HepG2 (cell line): ENCODE results near the gene CSNK2A1. TPM values are rescaled to one million over a fixed set of nuclear protein-coding genes. Genes with fewer than 3 reads are reported as not detected.

Experiments used
- ATAC-seq: fragments of 200-7000 bp; cut with Tn5 transposase; 3 replicates; pipeline ENCODE4 v1.9.1; 2020; ENCODE audit warnings: mild to moderate bottlenecking, moderate library complexity
- BruUV-seq: library from RNA; stranded (reverse); fragments of 400-500 nt; replicated peaks from 2 replicates; lab custom pipeline; 2021; lab: Mats Ljungman, UMichigan
- CTCF ChIA-PET: fragments of 300-600 bp; formaldehyde crosslinking; extraction: SDS; loops from one replicate; lab custom pipeline; 2021; ENCODE audit warnings: low total read pairs, inconsistent platforms, low intra/inter-chr PET ratio; lab: Yijun Ruan, JAX
- POLR2A ChIA-PET: fragments of 350-600 bp; sonication (Branson Sonifier 250); formaldehyde crosslinking; loops from one replicate; lab custom pipeline; 2020; ENCODE audit warnings: antibody characterized with exemption, inconsistent platforms; lab: Yijun Ruan, JAX
- DNase-seq: peaks from one replicate; pipeline ENCODE4 v3.0.0-alpha.2; 2015; ENCODE audit warnings: low spot score
- FAIRE-seq: peaks from 3 replicates; lab custom pipeline; 2011; peaks lifted over from hg19 to GRCh38; lab: Jason Lieb, UNC
- H2AFZ ChIP-seq: one replicate; pipeline ENCODE4 v1.6.1; 2011; ENCODE audit warnings: low read length, inconsistent platforms
- H3K27ac ChIP-seq: fragments of 300-600 bp; 3 replicates; pipeline ENCODE4 v1.8.0; 2011; ENCODE audit warnings: mixed run types, mild to moderate bottlenecking, mixed read lengths, low read length, inconsistent platforms; ENCODE audit not compliant: insufficient read depth; ENCODE audit errors: extremely low read length
- H3K27me3 ChIP-seq, 2 experiments: fragments of 200-600 bp in 1 of 2; 2 replicates in 1 of 2; 3 replicates in 1 of 2; pipeline versions ENCODE4 v1.6.0 to v1.8.0; 2011; ENCODE audit warnings: low read length in 2 of 2, mild to moderate bottlenecking in 2 of 2, moderate library complexity in 2 of 2, inconsistent platforms in 1 of 2; ENCODE audit not compliant: insufficient read depth in 2 of 2, control insufficient read depth in 1 of 2
- H3K36me3 ChIP-seq, 2 experiments: fragments of 200-600 bp in 1 of 2; replicated peaks in 1 of 2; 2 replicates in 1 of 2; 3 replicates in 1 of 2; pipeline versions ENCODE4 v1.5.1 to v1.8.0; 2011; ENCODE audit warnings: low read length in 2 of 2, inconsistent platforms in 1 of 2; ENCODE audit not compliant: insufficient read depth in 2 of 2, control insufficient read depth in 1 of 2
- H3K4me1 ChIP-seq: 2 replicates; pipeline ENCODE4 v1.5.1; 2012; ENCODE audit warnings: low read length, inconsistent platforms; ENCODE audit not compliant: insufficient read depth
- H3K4me2 ChIP-seq: 2 replicates; pipeline ENCODE4 v1.6.0; 2011; ENCODE audit warnings: low read depth, low read length, inconsistent platforms
- H3K4me3 ChIP-seq, 3 experiments: fragments of 200-600 bp in 1 of 3; sonication (generic), shearing (Covaris generic) in 1 of 3; replicated peaks in 1 of 3; 2 replicates each; pipeline ENCODE4 v1.5.1; 2011 to 2016; ENCODE audit warnings: low read length in 3 of 3, inconsistent platforms in 2 of 3, low read depth in 2 of 3, mild to moderate bottlenecking in 2 of 3, control low read depth in 1 of 3, mixed read lengths in 1 of 3; ENCODE audit not compliant: insufficient read depth in 1 of 3
- H3K79me2 ChIP-seq: one replicate; pipeline ENCODE4 v1.6.1; 2011; ENCODE audit warnings: low read length, inconsistent platforms; ENCODE audit not compliant: insufficient read depth
- H3K9ac ChIP-seq: 2 replicates; pipeline ENCODE4 v1.6.0; 2011; ENCODE audit warnings: mild to moderate bottlenecking, low read depth, low read length, inconsistent platforms; ENCODE audit not compliant: insufficient read depth
- H3K9me3 ChIP-seq: 2 replicates; pipeline ENCODE4 v1.5.1; 2012; ENCODE audit warnings: mild to moderate bottlenecking, low read length
- H4K20me1 ChIP-seq: 2 replicates; pipeline ENCODE4 v1.6.0; 2011; ENCODE audit warnings: inconsistent platforms, mild to moderate bottlenecking, low read length, moderate library complexity; ENCODE audit not compliant: insufficient read depth
- FOSL1 ChIP-seq: sonication (generic); formaldehyde crosslinking; IDR thresholded peaks from 2 replicates; pipeline ENCODE4 v1.9.0; 2021; ENCODE audit warnings: missing genetic modification reagents, borderline replicate concordance
- HMG20A ChIP-seq: IDR thresholded peaks from 2 replicates; pipeline ENCODE4 v1.6.1; 2016; ENCODE audit warnings: borderline replicate concordance
- KDM6A ChIP-seq: IDR thresholded peaks from 2 replicates; pipeline ENCODE4 v1.6.1; 2016; ENCODE audit warnings: low read depth
- MEIS1 ChIP-seq: sonication (generic); formaldehyde crosslinking; IDR thresholded peaks from 2 replicates; pipeline ENCODE4 v1.9.0; 2021; ENCODE audit warnings: mild to moderate bottlenecking, missing genetic modification reagents, moderate library complexity, borderline replicate concordance
- MXD4 ChIP-seq: IDR thresholded peaks from 2 replicates; pipeline ENCODE4 v1.6.1; 2016; ENCODE audit warnings: mild to moderate bottlenecking, missing biosample characterization, missing genetic modification reagents
- RBAK ChIP-seq: sonication (generic); formaldehyde crosslinking; IDR thresholded peaks from 2 replicates; pipeline ENCODE4 v1.5.1; 2020; ENCODE audit warnings: mild to moderate bottlenecking, missing genetic modification reagents
- SMAD1 ChIP-seq: sonication (generic); formaldehyde crosslinking; IDR thresholded peaks from 2 replicates; pipeline ENCODE4 v1.4.0; 2020; ENCODE audit warnings: missing genetic modification reagents, low read depth, mild to moderate bottlenecking, borderline replicate concordance
- TCF7L2 ChIP-seq: IDR thresholded peaks from 2 replicates; pipeline ENCODE4 v1.6.1; 2011; ENCODE audit warnings: mild to moderate bottlenecking, low read depth, low read length, moderate library complexity
- TMF1 ChIP-seq: sonication (generic); formaldehyde crosslinking; IDR thresholded peaks from 2 replicates; pipeline ENCODE4 v1.8.1; 2022; ENCODE audit warnings: low read depth, missing genetic modification reagents
- ZFY ChIP-seq: sonication (generic); formaldehyde crosslinking; IDR thresholded peaks from 2 replicates; pipeline ENCODE4 v1.4.0; 2020; ENCODE audit warnings: missing genetic modification reagents
- ZNF3 ChIP-seq: IDR thresholded peaks from 2 replicates; pipeline ENCODE4 v1.7.0; 2017; ENCODE audit warnings: inconsistent platforms
- ZNF34 ChIP-seq: sonication (generic); formaldehyde crosslinking; IDR thresholded peaks from 2 replicates; pipeline ENCODE4 v1.4.0; 2020; ENCODE audit warnings: mild to moderate bottlenecking, missing genetic modification reagents, borderline replicate concordance
- ZNF451 ChIP-seq: sonication (generic); formaldehyde crosslinking; IDR thresholded peaks from 2 replicates; pipeline ENCODE4 v1.5.0; 2020; ENCODE audit warnings: mild to moderate bottlenecking, missing genetic modification reagents
- ZNF468 ChIP-seq: sonication (generic); formaldehyde crosslinking; IDR thresholded peaks from 2 replicates; pipeline ENCODE4 v1.8.0; 2022; ENCODE audit warnings: mild to moderate bottlenecking, moderate library complexity, missing genetic modification reagents
- ZNF605 ChIP-seq: sonication (generic); formaldehyde crosslinking; IDR thresholded peaks from 2 replicates; pipeline ENCODE4 v1.8.0; 2022; ENCODE audit warnings: mild to moderate bottlenecking, missing genetic modification reagents
- WGBS: methylation state at CpG from one replicate; pipeline ENCODE4 v1.1.6; 2017; ENCODE audit warnings: low lambda C conversion rate; 5-methylcytosine and 5-hydroxymethylcytosine counted together
- in situ Hi-C: cut with HindIII; loops from 2 replicates; pipeline ENCODE4 v1.10.0; 2017; ENCODE audit warnings: low pct_unique_long_range_greater_than_20kb; ENCODE audit not compliant: extremely low pct_ligation_motif_present
- intact Hi-C: fragments of 100-400 bp; cut with micrococcal nuclease; formaldehyde crosslinking; loops from one replicate; pipeline ENCODE4 v1.10.0; 2022; ENCODE audit not compliant: unreplicated experiment
- polyA plus RNA-seq, 8 experiments: library from polyadenylated mRNA; depleted of rRNA in 3 of 8; stranded (reverse) in 7 of 8; unstranded in 1 of 8; fragments of >200 nt; fragmentation: Illumina TruSeq in 4 of 8; extraction: Trizol in 4 of 8; gene quantifications; 2 replicates each; pipeline versions ENCODE4 v1.2.1 to v1.2.3, GENCODE V29; 2011 to 2016; ENCODE audit warnings: low read depth in 4 of 8, missing spikeins in 1 of 8, mixed read lengths in 1 of 8; ENCODE audit not compliant: insufficient read depth in 1 of 8
- total RNA-seq, 5 experiments: library from RNA; depleted of rRNA; stranded (reverse); fragments of >200 nt; fragmentation: Illumina TruSeq; extraction: Trizol; gene quantifications; 2 replicates each; pipeline ENCODE4 v1.2.3, GENCODE V29; 2016; ENCODE audit warnings: low read depth in 1 of 5
- TF ChIP-seq, protein P1 (sequence below): sonication (generic); formaldehyde crosslinking; IDR thresholded peaks from 2 replicates; pipeline ENCODE4 v1.5.1; 2020; ENCODE audit warnings: missing genetic modification reagents, mild to moderate bottlenecking, borderline replicate concordance
- TF ChIP-seq, protein P2 (sequence below): sonication (generic); formaldehyde crosslinking; IDR thresholded peaks from 2 replicates; pipeline ENCODE4 v1.4.0; 2020; ENCODE audit warnings: mild to moderate bottlenecking, missing genetic modification reagents
- TF ChIP-seq, protein P3 (sequence below): sonication (generic); formaldehyde crosslinking; conservative IDR thresholded peaks from 2 replicates; pipeline ENCODE4 v1.4.0; 2020; ENCODE audit warnings: missing genetic modification reagents

CSNK2A1 gene
- total and polyA plus RNA-seq, 2 of the 13 experiments (the other 11 are each of a cell fraction or from before 2014, with no cell fraction given), result 153 to 231 TPM

DNA sequence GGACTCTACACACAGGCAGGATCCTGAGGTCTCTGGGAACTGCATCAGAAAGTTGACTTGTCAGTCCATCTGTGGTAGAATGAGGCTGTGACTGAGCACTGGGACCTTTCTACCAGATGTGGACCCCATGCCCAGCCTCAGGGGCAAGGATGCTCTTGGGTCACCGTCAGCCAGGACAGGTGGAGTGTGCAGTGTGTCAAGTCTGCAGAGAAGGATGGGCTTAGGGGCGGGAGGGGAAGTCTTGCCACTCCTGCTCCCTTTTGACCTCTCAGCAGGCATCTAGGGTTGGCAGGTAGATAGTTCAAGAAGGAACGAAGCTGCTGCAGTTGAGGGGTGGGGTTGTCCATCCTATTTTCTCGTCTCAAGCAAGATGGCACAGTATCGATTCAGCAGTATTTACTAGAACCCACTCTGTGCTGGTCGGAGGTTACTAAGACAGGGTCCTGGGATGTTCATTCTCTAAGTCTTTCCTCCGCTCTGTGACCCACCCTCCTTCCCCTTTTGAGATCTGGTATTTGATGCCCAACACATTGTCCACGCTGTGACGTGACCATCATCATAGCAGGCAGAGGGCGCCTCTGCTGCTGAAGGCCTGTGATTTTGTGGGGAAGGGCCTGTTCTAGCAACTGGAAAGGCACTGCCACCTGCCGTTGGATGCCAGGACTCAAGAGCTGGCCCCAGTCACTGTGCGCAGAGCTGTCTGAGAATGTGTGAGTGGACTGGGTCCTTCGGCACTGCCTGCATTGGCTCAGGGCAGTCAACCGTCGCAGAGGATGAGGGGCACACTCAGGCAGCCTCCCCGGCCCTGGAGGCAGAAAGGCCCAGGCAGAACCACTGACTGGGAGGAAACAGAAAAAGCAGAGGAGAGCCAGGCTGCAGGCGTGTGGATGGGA, 112.3 kb downstream of the CSNK2A1 start:
- POLR2A ChIA-PET, result interaction anchor here (0.6 to 5.7 kb wide), 25 partner anchors 9 to 85 kb away, joined by 3 to 61 read pairs (median 5); partner anchors contain the start of genes NRSN2, RBCK1 and TRIB3
- 0 out of 2 replicates have a peak, but pooled peaks cover 7% of the 10 kb centered on the region for H3K4me1 ChIP-seq
- no peak overlapping the region for H3K4me3 ChIP-seq
- no peak overlapping the region for H3K4me2 ChIP-seq
- H3K36me3 ChIP-seq, result peaks cover 35 to 58% of the 10 kb centered on the region in 2 experiments
- DNase-seq, result peak; percentile 93
- CTCF ChIA-PET, result interaction anchor here (0.6 to 3.7 kb wide), 14 partner anchors 35 to 100 kb away, joined by 3 to 106 read pairs (median 5); no protein-coding TSS in a partner anchor
- H3K27ac ChIP-seq, result no peak overlapping the region
- ATAC-seq, result peak; percentile 84
- in situ Hi-C loops (loop anchor here (5.0 kb wide), 1 partner anchor 79 kb away; no protein-coding TSS in a partner anchor), intact Hi-C loops (loop anchor here (1.0 kb wide), 5 partner anchors 22 to 77 kb away; no protein-coding TSS in a partner anchor)
- no TSS peak for BruUV-seq
- H3K27me3 ChIP-seq, result no peaks in the 10 kb centered on the region
- peak; percentile 96 for FAIRE-seq
- no peak overlapping the region for H3K9ac ChIP-seq
- H4K20me1 ChIP-seq, result no peaks in the 10 kb centered on the region
- no peaks in the 10 kb centered on the region for H3K9me3 ChIP-seq
- H2AFZ ChIP-seq, result no peak overlapping the region
- no peaks in the 10 kb centered on the region for H3K79me2 ChIP-seq
- 70% methylated on average over 17 of the region's 17 CpGs for WGBS
- TF ChIP-seq ZNF451 (CRISPR knock-in tag), result peak; percentile 62; the same call in 1 of the 2 replicates
- TF ChIP-seq KDM6A (CRISPR knock-in tag), result no peak
- no peak for TF ChIP-seq TCF7L2
- no peak for TF ChIP-seq ZNF3 (CRISPR knock-in tag)
- TF ChIP-seq, protein P1, sequence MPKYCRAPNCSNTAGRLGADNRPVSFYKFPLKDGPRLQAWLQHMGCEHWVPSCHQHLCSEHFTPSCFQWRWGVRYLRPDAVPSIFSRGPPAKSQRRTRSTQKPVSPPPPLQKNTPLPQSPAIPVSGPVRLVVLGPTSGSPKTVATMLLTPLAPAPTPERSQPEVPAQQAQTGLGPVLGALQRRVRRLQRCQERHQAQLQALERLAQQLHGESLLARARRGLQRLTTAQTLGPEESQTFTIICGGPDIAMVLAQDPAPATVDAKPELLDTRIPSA (CRISPR knock-in tag), result no peak
- peak; percentile 81; the same call in 1 of the 2 replicates for TF ChIP-seq ZNF468 (CRISPR knock-in tag)
- no peak for TF ChIP-seq ZNF605 (CRISPR knock-in tag)
- peak; percentile 40; the same call in 1 of the 2 replicates for TF ChIP-seq MEIS1
- TF ChIP-seq, protein P2, sequence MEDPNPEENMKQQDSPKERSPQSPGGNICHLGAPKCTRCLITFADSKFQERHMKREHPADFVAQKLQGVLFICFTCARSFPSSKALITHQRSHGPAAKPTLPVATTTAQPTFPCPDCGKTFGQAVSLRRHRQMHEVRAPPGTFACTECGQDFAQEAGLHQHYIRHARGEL (CRISPR knock-in tag), result no peak; the same call in 1 of the 2 replicates
- TF ChIP-seq TMF1, result no peak
- no peak for TF ChIP-seq RBAK
- TF ChIP-seq, protein P3, sequence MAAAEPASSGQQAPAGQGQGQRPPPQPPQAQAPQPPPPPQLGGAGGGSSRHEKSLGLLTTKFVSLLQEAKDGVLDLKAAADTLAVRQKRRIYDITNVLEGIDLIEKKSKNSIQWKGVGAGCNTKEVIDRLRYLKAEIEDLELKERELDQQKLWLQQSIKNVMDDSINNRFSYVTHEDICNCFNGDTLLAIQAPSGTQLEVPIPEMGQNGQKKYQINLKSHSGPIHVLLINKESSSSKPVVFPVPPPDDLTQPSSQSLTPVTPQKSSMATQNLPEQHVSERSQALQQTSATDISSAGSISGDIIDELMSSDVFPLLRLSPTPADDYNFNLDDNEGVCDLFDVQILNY, result no peak
- TF ChIP-seq FOSL1 (CRISPR knock-in tag), result no peak
- no peak for TF ChIP-seq HMG20A (CRISPR knock-in tag)
- no peak for TF ChIP-seq ZNF34 (CRISPR knock-in tag)
- peak; percentile 95; the same call in 1 of the 2 replicates for TF ChIP-seq MXD4 (CRISPR knock-in tag)
- peak; percentile 68; the same call in 1 of the 2 replicates for TF ChIP-seq ZFY (CRISPR knock-in tag)
- TF ChIP-seq SMAD1, result peak; percentile 93; the same call in 1 of the 2 replicates
